Activated T-helper 2 cell treated with anti-CD3 and anti-CD28 coated beads, Interferon-gamma antibody, Interleukin-2, Interleukin-4, amounts not matched to agents 10 μg/mL and 5 μg/mL and 100 μg/mL, durations not matched to agents 14 hours and 24 hours and 36 hours (primary cell): ENCODE measurements around the gene PLSCR1. TPM values are rescaled to one million over a fixed set of nuclear protein-coding genes. Genes with fewer than 3 reads are reported as not detected.
"Not testable (repeated sequence)": the region's sequence is repeated elsewhere in the genome, so short reads cannot be mapped to it uniquely, and the experiment has no call there.

Source experiments
- DNase-seq: peaks from one replicate; pipeline ENCODE4 v3.0.0; 2021; ENCODE audit warnings: low spot score
- H3K27ac Mint-ChIP-seq: one replicate; pipeline ENCODE4 v1.8.0; 2021; ENCODE audit warnings: mixed read lengths
- H3K27me3 Mint-ChIP-seq: one replicate; pipeline ENCODE4 v1.8.0; 2021; ENCODE audit warnings: low read depth, mixed read lengths
- H3K36me3 Mint-ChIP-seq: one replicate; pipeline ENCODE4 v1.8.0; 2021; ENCODE audit warnings: low read depth, mixed read lengths
- H3K4me1 Mint-ChIP-seq: one replicate; pipeline ENCODE4 v1.8.0; 2021; ENCODE audit warnings: low read depth, mixed read lengths
- H3K4me3 Mint-ChIP-seq: one replicate; pipeline ENCODE4 v1.8.0; 2021; ENCODE audit warnings: low read depth, mild to moderate bottlenecking, moderate library complexity, mixed read lengths
- H3K9me3 Mint-ChIP-seq: one replicate; pipeline ENCODE4 v1.8.0; 2021; ENCODE audit warnings: mixed read lengths
- intact Hi-C: fragments of 100-400 bp; cut with micrococcal nuclease; formaldehyde crosslinking; loops from one replicate; pipeline ENCODE4 v1.15.1; 2023
- total RNA-seq: library from RNA; stranded (reverse); gene quantifications from 2 replicates; pipeline ENCODE4 v1.2.3, GENCODE V29; 2022

Gene PLSCR1
- total RNA-seq, 1 donor from 2014 or later, result 65.1 TPM

- Mint-ChIP-seq H3K9me3 (no peaks in the 10 kb centered on the region), H3K4me3 (no peak overlapping the region), H3K27me3 (no peaks in the 10 kb centered on the region), H3K4me1 (peaks cover 35% of the 10 kb centered on the region), H3K27ac (no peak overlapping the region), H3K36me3 (peaks cover 11% of the 10 kb centered on the region)
- DNase-seq, result no peak
- intact Hi-C loops, result loop anchor here (1.0 to 2.0 kb wide), 3 partner anchors 10 to 41 kb away; partner anchors contain the start of gene PLSCR1
Observed at GRCh38 chr3:146503461-146504202, 40.8 kb downstream of the PLSCR1 start.

DNA sequence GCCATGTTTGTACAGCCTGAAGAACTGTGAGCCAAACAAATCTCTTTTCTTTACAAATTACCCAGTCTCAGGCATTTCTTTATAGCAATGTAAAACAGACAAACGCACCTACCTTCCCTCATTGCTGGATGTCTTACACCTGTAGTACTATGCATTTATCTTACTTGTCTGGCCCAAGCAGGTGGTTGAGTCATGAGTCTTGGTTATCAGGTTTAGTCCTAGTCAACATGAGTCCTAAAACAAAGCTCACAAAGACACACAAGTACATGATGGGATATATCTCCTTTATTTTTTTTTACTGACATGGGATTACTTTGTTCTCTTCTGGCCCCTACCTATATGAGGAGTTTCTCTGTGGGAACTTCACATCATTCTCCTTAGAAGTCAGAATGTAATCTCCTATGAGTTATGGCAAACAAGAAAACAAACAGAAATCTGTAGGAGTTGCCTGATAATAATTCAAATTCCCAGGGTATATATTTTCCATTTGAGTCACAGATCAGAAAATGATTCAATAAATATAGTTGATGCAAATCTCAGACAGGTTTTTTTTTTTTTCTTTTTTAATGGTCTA lies 41.4 kb downstream of the PLSCR1 start:
- Mint-ChIP-seq H3K4me1 (peaks cover 40% of the 10 kb centered on the region), H3K27me3 (no peaks in the 10 kb centered on the region)

GRCh38 chr3:146501752-146502151 lies 42.7 kb downstream of the PLSCR1 start:
- no peak overlapping the region for H3K4me3 Mint-ChIP-seq
- H3K27ac Mint-ChIP-seq, result no peak overlapping the region
- H3K9me3 Mint-ChIP-seq, result peaks cover 5% of the 10 kb centered on the region
- intact Hi-C loops, result loop anchor here (2.0 kb wide), 2 partner anchors 37 to 43 kb away; partner anchors contain the start of gene PLSCR1
- H3K36me3 Mint-ChIP-seq, result peaks cover 11% of the 10 kb centered on the region
- peaks cover 41% of the 10 kb centered on the region for H3K4me1 Mint-ChIP-seq
- DNase-seq, result no peak
- no peaks in the 10 kb centered on the region for H3K27me3 Mint-ChIP-seq

More for the DNA sequence above, 41.4 kb downstream of the PLSCR1 start:
- Mint-ChIP-seq H3K4me3 (no peak overlapping the region), H3K27ac (no peak overlapping the region), H3K36me3 (peaks cover 8% of the 10 kb centered on the region), H3K9me3 (peaks cover 1% of the 10 kb centered on the region)
- DNase-seq, result no peak
- intact Hi-C loops, result loop anchor here (1.0 to 2.0 kb wide), 3 partner anchors 10 to 42 kb away; partner anchors contain the start of gene PLSCR1

GRCh38 chr3:146499701-146500100 lies 44.7 kb downstream of the PLSCR1 start:
- H3K27ac Mint-ChIP-seq, result no peak overlapping the region
- peaks cover 5% of the 10 kb centered on the region for H3K9me3 Mint-ChIP-seq
- H3K4me1 Mint-ChIP-seq, result peaks cover 42% of the 10 kb centered on the region
- peaks cover 11% of the 10 kb centered on the region for H3K36me3 Mint-ChIP-seq
- intact Hi-C loops, result no loop called here
- DNase-seq, result no peak
- H3K27me3 Mint-ChIP-seq, result no peaks in the 10 kb centered on the region
- no peak overlapping the region for H3K4me3 Mint-ChIP-seq

DNA sequence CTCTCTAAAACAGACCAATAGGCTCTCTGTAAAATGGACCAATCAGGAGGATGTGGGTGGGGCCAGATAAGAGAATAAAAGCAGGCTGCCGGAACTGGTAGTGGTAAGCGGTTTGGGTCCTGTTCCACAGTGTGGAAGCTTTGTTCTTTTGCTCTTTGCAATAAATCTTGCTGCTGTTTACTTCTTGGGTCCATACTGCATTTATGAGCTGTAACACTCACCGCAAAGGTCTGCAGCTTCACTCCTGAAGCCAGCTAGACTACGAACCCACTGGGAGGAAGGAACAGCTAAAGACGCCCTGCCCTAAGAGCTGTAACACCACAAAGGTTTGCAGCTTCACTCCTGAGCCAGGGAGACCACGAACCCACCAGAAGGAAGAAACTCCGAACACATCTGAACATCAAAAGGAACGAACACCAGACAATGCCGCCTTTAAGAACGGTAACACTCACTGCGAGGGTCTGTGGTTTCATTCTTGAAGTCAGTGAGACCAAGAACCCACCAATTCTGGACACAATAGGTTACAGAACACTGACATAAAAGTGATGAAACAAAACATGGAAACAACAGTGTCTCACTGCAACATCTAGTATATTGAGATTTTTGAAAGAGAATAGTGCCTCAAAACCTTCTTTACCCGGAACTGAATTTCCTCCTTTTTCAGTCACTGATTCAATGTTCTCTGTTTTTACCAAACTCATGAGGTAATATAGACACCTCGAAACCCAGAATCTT lies 46.2 kb downstream of the PLSCR1 start:
- DNase-seq, result peak; percentile 23
- intact Hi-C loops, result no loop called here
- H3K27me3 Mint-ChIP-seq, result no peaks in the 10 kb centered on the region
- peaks cover 34% of the 10 kb centered on the region for H3K4me1 Mint-ChIP-seq
- peak overlapping the region; percentile 31 for H3K27ac Mint-ChIP-seq
- peaks cover 5% of the 10 kb centered on the region for H3K9me3 Mint-ChIP-seq
- H3K36me3 Mint-ChIP-seq, result peaks cover 11% of the 10 kb centered on the region
- peak overlapping the region; percentile 54 for H3K4me3 Mint-ChIP-seq

- intact Hi-C loops, H3K9me3 Mint-ChIP-seq, DNase-seq, H3K36me3 Mint-ChIP-seq, H3K27ac Mint-ChIP-seq, H3K4me3 Mint-ChIP-seq, H3K27me3 Mint-ChIP-seq: not testable (repeated sequence)
- peaks cover 26% of the 10 kb centered on the region for H3K4me1 Mint-ChIP-seq
Observed at GRCh38 chr3:146497145-146497843, 47.1 kb downstream of the PLSCR1 start.

- Mint-ChIP-seq H3K36me3 (peaks cover 6% of the 10 kb centered on the region), H3K27me3 (peaks cover 6% of the 10 kb centered on the region), H3K27ac (no peak overlapping the region), H3K9me3 (peaks cover 9% of the 10 kb centered on the region), H3K4me1 (peaks cover 23% of the 10 kb centered on the region), H3K4me3 (no peak overlapping the region)
- no peak for DNase-seq
- intact Hi-C loops, result no loop called here
Observed at GRCh38 chr3:146496726-146497125, 47.7 kb downstream of the PLSCR1 start.

- H3K36me3 Mint-ChIP-seq, result peaks cover 6% of the 10 kb centered on the region
- peaks cover 6% of the 10 kb centered on the region for H3K27me3 Mint-ChIP-seq
- intact Hi-C loops, result no loop called here
- peaks cover 20% of the 10 kb centered on the region for H3K4me1 Mint-ChIP-seq
- H3K4me3 Mint-ChIP-seq, result no peak overlapping the region
- no peak overlapping the region for H3K27ac Mint-ChIP-seq
- no peak for DNase-seq
- peaks cover 9% of the 10 kb centered on the region for H3K9me3 Mint-ChIP-seq
Observed at GRCh38 chr3:146496251-146496650, 48.2 kb downstream of the PLSCR1 start.

DNA sequence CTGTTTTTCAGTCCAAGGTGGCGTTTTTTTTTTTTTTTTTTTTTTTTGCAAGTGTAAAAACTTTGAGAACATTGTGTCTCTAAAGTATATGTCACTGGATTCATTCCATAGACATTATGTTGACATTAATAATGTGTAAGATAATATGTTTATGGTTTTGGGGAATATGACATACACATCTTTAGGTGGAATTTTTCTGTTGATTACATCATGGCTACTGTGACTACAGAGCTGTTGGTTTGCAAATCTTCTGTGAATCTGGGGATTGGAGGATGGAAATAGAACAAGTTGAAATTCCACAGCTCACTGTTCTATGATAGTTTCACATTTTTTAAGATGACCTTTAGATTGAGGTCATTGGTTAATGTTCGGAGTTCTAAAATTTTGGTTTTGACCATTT lies 50.6 kb downstream of the PLSCR1 start:
- H3K27me3 Mint-ChIP-seq, result peaks cover 10% of the 10 kb centered on the region
- peaks cover 20% of the 10 kb centered on the region for H3K4me1 Mint-ChIP-seq
- H3K27ac Mint-ChIP-seq, result no peak overlapping the region
- intact Hi-C loops, result no loop called here
- H3K4me3 Mint-ChIP-seq, result no peak overlapping the region
- H3K9me3 Mint-ChIP-seq, result peaks cover 9% of the 10 kb centered on the region
- peaks cover 6% of the 10 kb centered on the region for H3K36me3 Mint-ChIP-seq
- DNase-seq, result no peak

DNA sequence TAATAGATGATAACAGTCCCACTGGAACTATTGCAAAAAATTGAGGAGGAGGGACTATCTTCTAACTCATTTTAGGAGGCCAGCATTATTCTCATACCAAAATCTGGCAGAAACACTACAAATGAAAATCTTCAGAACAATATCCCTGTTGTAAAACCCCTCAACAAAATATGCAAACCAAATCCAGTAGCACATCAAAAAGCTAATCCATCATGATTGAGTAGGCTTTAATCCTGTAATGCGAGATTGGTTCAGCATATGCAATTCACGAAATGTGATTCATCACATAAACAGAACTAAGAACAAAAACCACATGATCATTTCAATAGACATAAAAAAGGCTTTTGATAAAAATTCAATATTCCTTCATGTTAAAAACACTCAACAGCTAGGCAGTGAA lies 51.2 kb downstream of the PLSCR1 start:
- intact Hi-C loops, result no loop called here

DNA sequence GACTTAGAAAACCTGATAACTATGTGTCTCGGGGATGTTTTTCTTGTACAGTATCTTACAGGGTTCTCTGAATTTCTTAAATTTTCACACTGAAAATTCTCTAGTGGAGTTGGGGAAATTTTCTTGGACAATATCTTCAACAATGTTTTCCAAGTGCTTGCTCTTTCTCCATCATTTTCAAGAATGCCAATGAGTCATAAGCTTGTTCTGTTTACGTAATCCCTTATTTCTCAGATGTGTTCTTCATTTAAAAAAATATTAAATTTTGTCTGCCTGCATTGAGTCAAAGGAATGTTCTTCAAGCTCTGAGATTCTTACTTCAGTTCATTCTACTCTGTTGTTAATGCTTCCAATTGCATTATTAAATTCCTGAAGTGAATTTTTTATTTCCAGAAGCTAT lies 53.1 kb downstream of the PLSCR1 start:
- Mint-ChIP-seq H3K27ac (no peak overlapping the region), H3K4me1 (peaks cover 7% of the 10 kb centered on the region), H3K27me3 (peaks cover 10% of the 10 kb centered on the region), H3K4me3 (no peak overlapping the region), H3K9me3 (peaks cover 4% of the 10 kb centered on the region), H3K36me3 (no peaks in the 10 kb centered on the region)
- DNase-seq, result no peak
- intact Hi-C loops, result no loop called here

More for the DNA sequence above, 51.2 kb downstream of the PLSCR1 start:
- Mint-ChIP-seq H3K36me3 (peaks cover 6% of the 10 kb centered on the region), H3K4me1 (peaks cover 17% of the 10 kb centered on the region), H3K4me3 (no peak overlapping the region), H3K27ac (no peak overlapping the region), H3K27me3 (peaks cover 10% of the 10 kb centered on the region), H3K9me3 (peaks cover 9% of the 10 kb centered on the region)
- no peak for DNase-seq

DNA sequence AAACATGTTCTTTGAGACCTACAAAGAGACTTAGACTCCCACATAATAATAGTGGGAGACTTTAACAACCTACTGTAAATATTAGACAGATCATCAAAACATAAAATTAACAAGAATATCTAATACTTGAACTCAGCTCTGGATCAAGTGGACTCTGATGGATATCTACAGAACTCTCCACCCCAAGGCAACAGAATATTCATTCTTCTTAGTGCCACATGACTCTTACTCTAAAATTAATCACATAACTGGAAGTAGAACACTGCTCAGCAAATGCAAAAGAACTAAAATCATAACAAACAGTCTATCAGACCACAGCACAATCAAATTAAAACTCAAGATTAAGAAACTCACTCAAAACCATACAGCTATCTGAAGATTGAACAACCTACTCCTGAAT lies 59.1 kb downstream of the PLSCR1 start:
- H3K9me3 Mint-ChIP-seq, result peaks cover 20% of the 10 kb centered on the region
- intact Hi-C loops, result no loop called here
- H3K4me3 Mint-ChIP-seq, result no peak overlapping the region
- no peaks in the 10 kb centered on the region for H3K4me1 Mint-ChIP-seq
- H3K27ac Mint-ChIP-seq, result no peak overlapping the region
- no peaks in the 10 kb centered on the region for H3K36me3 Mint-ChIP-seq
- DNase-seq, result no peak
- peaks cover 17% of the 10 kb centered on the region for H3K27me3 Mint-ChIP-seq
